T-helper 2 cell (primary cell): ENCODE measurements around the gene AGRN.
"Not testable (repeated sequence)": the region's sequence is repeated elsewhere in the genome, so short reads cannot be mapped to it uniquely, and the experiment has no call there.

Source experiments
- DNase-seq, 5 experiments: peaks; one replicate each; pipeline versions ENCODE4 v3.0.0 to v3.0.0-alpha.2; 2012 to 2022
- total RNA-seq, 2 donors: gene quantifications; one replicate each; lab custom pipeline; 2026; lab: John Stamatoyannopoulos, UW

AGRN gene
- 2.8 to 5.3 reads per million in 2 donors for total RNA-seq

DNA sequence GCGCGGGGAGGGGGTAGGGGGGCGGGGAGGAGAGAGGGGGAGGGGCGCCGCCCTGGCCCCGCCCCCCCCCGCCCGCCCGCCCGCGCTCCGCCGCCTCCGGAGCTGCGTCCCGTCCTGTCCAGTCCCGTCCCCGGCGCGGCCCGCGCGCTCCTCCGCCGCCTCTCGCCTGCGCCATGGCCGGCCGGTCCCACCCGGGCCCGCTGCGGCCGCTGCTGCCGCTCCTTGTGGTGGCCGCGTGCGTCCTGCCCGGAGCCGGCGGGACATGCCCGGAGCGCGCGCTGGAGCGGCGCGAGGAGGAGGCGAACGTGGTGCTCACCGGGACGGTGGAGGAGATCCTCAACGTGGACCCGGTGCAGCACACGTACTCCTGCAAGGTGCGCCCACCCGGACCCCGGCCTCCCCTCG lies at the start of gene AGRN:
Gene AGRN (plus strand): TSS at position 121 of the 405 bp plus-strand sequence. CDS start 53 bp downstream, at position 174.
- DNase-seq: no peak

- no peak for DNase-seq
Observed at GRCh38 chr1:970242-970972, 49.5 kb upstream of the AGRN start.

DNA sequence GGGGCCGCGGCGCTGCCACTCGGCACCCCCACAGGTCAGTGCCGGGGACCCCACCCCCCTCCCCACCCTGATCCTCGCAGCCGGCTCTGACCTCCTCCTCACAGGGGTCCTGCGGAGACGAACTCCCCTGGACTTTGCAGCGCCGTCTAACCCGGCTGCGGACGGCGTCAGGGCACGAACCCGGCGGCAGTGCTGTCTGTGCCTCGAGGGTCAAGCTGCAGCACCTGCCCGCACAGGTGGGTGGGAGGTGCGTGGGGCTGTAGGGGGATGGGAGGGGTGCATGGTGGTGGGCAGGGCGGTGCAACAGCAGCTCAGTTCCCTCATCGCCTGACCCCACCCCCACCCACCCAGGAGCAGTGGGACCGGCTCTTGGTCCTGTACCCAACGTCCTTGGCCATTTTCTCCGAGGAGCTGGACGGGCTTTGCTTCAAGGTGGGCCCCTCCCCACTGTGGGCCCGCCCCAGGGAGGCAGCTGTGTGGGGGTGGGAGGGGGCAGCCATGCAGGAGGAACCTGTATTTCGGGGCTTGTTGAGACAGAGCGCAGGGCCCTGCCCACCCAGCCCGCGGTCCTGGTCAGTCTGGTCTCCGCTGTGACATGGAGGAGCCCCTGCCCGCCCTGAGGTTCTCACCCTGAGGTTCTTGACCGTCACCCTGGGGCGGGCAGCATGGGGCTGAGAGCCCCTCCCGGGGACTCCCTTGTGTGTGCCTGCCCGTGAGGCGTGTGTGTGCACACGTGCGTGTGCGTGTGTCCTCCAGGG lies 48.8 kb upstream of the AGRN start:
- no peak for DNase-seq

DNA sequence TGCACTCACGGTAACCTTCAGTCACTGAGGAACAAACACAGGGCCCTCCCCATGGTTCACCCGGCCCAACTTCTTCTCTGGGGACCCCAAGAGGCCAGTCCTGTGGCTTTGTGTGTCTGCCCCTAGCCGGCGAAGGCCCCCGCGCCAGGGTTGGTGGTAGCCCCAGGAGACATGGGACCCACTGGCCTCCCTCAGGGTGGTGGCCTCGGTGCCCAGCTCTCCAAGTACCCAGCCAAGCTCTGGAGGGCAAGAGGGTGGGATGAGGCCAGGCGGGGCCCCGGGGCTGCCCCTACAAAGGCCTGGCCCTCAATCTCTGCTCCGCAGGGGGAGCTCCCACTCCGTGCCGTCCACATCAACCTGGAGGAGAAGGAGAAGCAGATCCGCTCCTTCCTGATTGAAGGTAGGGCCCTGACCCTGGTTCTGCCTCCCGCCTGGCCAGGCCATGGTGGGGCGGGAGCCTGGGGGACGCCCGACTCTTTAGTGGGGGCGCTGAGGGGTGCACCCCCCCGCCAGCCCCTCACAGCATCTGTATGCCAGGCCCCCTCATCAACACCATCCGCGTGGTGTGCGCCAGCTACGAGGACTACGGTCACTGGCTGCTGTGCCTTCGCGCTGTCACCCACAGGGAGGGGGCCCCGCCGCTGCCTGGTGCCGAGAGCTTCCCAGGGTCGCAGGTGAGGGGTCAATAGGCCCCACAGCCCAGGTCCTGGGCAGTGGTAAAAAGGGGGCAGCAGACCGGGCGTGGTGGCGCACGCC lies 48.0 kb upstream of the AGRN start:
- no peak for DNase-seq

GRCh38 chr1:972726-973458 lies 47.0 kb upstream of the AGRN start:
- DNase-seq: no peak

- DNase-seq: no peak
Observed at GRCh38 chr1:973459-974292, 46.2 kb upstream of the AGRN start.

DNA sequence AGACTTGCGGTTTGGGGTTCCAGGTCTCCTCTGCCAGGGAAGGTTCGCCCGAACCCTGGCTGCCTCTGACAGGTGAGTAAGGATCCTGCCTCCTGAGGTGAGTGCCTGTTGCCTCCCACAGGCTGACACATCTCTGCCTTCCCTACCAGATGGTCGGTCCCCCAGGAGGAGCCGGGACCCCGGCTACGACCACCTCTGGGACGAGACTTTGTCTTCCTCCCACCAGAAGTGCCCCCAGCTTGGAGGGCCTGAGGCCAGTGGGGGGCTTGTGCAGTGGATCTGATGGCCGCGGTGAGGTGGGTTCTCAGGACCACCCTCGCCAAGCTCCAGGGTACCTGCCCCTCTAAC lies 45.7 kb upstream of the AGRN start:
- no peak for DNase-seq

- no peak for DNase-seq
Observed at GRCh38 chr1:974687-975328, 45.1 kb upstream of the AGRN start.

- no peak for DNase-seq
Observed at GRCh38 chr1:975365-975764, 44.6 kb upstream of the AGRN start.

GRCh38 chr1:975896-976683 lies 43.8 kb upstream of the AGRN start:
- DNase-seq: peak in 4 of 5 experiments; percentile 28 to 69 (median 50)

DNA sequence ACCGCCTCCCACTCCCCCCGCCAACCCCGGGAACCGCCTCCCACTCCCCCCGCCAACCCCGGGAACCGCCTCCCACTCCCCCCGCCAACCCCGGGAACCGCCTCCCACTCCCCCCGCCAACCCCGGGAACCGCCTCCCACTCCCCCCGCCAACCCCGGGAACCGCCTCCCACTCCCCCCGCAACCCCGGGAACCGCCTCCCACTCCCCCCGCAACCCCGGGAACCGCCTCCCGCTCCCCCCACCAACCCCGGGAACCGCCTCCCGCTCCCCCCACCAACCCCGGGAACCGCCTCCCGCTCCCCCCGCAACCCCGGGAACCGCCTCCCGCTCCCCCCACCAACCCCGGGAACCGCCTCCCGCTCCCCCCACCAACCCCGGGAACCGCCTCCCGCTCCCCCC lies 43.1 kb upstream of the AGRN start:
- not testable (repeated sequence) for DNase-seq

DNA sequence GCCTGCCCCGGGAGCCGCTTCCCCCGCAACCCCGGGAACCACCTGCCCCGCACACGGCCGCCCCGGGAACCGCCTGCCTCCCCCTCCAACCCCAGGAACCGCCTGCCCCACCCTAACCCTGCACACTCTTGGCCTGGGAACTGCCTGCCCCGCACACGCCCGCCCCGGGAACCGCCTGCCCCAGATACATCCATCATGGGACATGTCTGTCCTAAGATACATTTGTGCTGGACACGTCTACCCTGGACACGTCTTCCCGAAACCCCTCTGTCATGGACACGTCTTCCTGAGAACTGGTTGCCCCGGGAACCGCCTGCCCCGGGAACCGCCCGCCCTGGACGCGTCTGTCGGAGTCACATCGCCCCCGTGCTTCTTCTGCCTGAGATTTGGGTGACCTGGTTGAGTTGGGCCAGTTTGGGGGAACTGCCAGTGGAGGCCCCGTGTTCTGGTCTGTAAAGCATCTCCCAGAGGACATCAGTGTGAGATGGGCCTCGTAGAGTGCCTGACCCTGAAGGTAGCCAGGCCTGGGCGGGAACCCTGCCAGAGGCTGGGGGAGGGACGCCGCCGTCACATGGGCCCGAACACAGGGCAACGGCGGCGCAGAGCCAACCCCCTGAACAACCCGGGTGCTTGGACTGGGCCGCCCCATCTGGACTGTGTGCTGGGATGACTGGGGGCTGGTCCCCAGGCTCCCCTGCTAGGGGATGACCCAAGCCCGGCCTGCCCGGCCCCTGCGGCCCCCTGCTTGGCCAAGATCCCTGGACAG lies 41.7 kb upstream of the AGRN start:
- DNase-seq: no peak

DNA sequence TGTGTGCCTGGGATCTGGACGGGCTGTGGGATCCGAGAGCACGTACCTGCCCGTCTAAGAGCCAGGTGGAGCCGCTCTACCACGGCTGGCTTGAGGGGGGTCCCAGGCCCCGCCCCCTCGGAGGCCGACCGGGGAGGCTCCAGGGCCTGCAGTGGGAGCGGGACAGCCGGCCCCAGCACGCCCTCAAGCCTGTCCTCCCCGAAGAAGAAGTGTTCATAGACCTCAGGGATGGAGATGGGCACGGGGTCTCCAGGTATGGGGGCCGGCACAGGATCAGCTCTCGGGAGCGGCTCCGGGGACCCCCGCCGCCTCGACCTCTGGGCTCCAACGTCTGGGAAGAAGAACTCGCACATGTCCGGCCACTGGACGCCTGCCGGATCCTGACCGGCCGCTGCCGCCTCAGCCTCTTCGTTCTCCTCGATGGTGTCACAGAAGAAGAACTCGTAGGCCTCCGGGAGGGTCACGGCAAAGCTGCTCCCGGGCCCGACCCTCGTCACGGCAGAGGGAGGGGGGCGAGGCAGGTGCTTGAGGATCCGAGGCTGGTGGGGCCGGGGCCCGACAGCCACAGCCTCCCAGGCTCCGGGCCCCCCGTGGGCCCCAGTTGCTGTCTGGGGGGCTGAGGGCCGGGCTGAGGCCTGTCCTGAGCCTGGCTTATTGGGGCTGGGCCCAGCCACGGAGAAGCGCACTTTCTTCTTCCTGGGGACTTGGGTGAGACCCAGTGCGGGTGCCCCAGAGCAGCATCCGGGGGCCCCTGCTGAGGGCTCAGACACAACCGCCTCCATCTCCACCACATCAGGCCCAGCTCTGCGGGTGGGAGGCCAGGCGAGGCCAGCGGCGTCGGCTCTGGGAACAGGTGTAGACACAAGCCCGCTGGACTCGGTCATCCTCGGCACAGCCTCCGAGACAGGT lies 40.8 kb upstream of the AGRN start:
- DNase-seq: no peak

- no peak for DNase-seq
Observed at GRCh38 chr1:979744-980072, 40.2 kb upstream of the AGRN start.

DNA sequence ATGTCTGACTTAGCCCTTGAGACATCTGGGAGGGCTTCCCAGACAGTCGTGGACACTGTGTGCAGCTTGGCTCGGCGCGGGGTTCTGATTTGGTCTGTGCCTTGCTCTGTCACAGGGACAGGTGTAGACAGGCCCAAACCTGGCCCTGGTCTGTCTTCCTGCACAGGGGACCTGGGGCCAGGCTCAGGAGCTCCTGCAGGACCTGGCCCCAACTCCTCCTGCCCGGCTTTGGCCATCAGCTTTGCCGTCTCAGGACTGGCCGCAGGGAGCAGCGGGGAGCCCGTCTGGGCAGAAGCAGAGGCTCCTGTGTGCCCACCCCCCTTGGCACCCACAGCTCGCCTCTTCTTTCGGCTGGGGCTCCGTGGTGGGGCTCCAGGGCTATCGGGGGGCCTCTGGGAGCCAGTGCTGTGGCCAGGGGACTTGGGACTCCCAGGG lies 39.8 kb upstream of the AGRN start:
- DNase-seq: no peak

- DNase-seq: no peak
Observed at GRCh38 chr1:980602-981395, 39.1 kb upstream of the AGRN start.

- DNase-seq: no peak
Observed at GRCh38 chr1:981491-981954, 38.4 kb upstream of the AGRN start.
